GM23338 (cell line): ENCODE results near the gene RABL3. TPM values are rescaled to one million over a fixed set of nuclear protein-coding genes. Genes with fewer than 3 reads are reported as not detected.

Experiments
- ATAC-seq: fragments of 200-7000 bp; cut with Tn5 transposase; 3 replicates; pipeline ENCODE4 v1.9.1; 2020
- DNase-seq: peaks from one replicate; pipeline ENCODE4 v3.0.0-alpha.2; 2015; ENCODE audit warnings: low spot score
- H2AFZ ChIP-seq: fragments of 200-600 bp; sonication (generic); 2 replicates; pipeline ENCODE4 v1.8.0; 2016; ENCODE audit warnings: antibody characterized with exemption, mild to moderate bottlenecking, moderate library complexity
- H3F3A ChIP-seq: fragments of 200-600 bp; sonication (generic); replicated peaks from 2 replicates; pipeline ENCODE4 v1.8.0; 2017; ENCODE audit warnings: antibody characterized with exemption, mixed run types, low read depth
- H3K27ac ChIP-seq: fragments of 200-600 bp; sonication (generic); 2 replicates; pipeline ENCODE4 v1.6.1; 2016; ENCODE audit warnings: low read depth
- H3K27me3 ChIP-seq: fragments of 200-600 bp; sonication (generic); 2 replicates; pipeline ENCODE4 v1.8.0; 2016; ENCODE audit warnings: mild to moderate bottlenecking, mixed run types, moderate library complexity; ENCODE audit not compliant: insufficient read depth
- H3K36me3 ChIP-seq: fragments of 200-600 bp; sonication (generic); 2 replicates; pipeline ENCODE4 v1.8.0; 2016; ENCODE audit warnings: mild to moderate bottlenecking; ENCODE audit not compliant: insufficient read depth
- H3K4me1 ChIP-seq: fragments of 200-600 bp; sonication (generic); 2 replicates; pipeline ENCODE4 v1.8.0; 2016; ENCODE audit warnings: mild to moderate bottlenecking, moderate library complexity; ENCODE audit not compliant: insufficient read depth
- H3K4me2 ChIP-seq: fragments of 200-600 bp; sonication (generic); 2 replicates; pipeline ENCODE4 v1.7.1; 2017; ENCODE audit warnings: mixed run types
- H3K4me3 ChIP-seq: fragments of 200-600 bp; sonication (generic); 2 replicates; pipeline ENCODE4 v1.6.1; 2016; ENCODE audit warnings: mixed run types
- H3K79me2 ChIP-seq: fragments of 200-600 bp; sonication (generic); replicated peaks from 2 replicates; pipeline ENCODE4 v1.8.0; 2017; ENCODE audit warnings: mild to moderate bottlenecking; ENCODE audit not compliant: insufficient read depth
- H3K9me2 ChIP-seq: fragments of 200-600 bp; sonication (generic); 2 replicates; pipeline ENCODE4 v1.8.0; 2017; ENCODE audit not compliant: insufficient read depth
- H4K20me1 ChIP-seq: fragments of 200-600 bp; sonication (generic); replicated peaks from 2 replicates; pipeline ENCODE4 v1.8.0; 2017; ENCODE audit warnings: mild to moderate bottlenecking; ENCODE audit not compliant: insufficient read depth
- H3K27ac Mint-ChIP-seq: 2 replicates; pipeline ENCODE4 v1.8.0; 2020; ENCODE audit warnings: inconsistent platforms, mild to moderate bottlenecking, moderate library complexity, mixed read lengths
- H3K27me3 Mint-ChIP-seq: 3 replicates; pipeline ENCODE4 v1.8.0; 2022; ENCODE audit warnings: low read depth, mild to moderate bottlenecking, moderate library complexity, mixed read lengths, inconsistent platforms; ENCODE audit not compliant: insufficient read depth, poor library complexity
- H3K36me3 Mint-ChIP-seq: 3 replicates; pipeline ENCODE4 v1.8.0; 2021; ENCODE audit warnings: low read depth, mild to moderate bottlenecking, inconsistent platforms, moderate library complexity, mixed read lengths
- H3K4me1 Mint-ChIP-seq: 3 replicates; pipeline ENCODE4 v1.8.0; 2020; ENCODE audit warnings: mild to moderate bottlenecking, inconsistent platforms, mixed read lengths
- H3K4me3 Mint-ChIP-seq: 3 replicates; pipeline ENCODE4 v1.8.0; 2021; ENCODE audit warnings: moderate library complexity, mild to moderate bottlenecking, inconsistent platforms, mixed read lengths
- H3K9me3 Mint-ChIP-seq: 3 replicates; pipeline ENCODE4 v1.8.0; 2020; ENCODE audit warnings: moderate library complexity, mild to moderate bottlenecking, inconsistent platforms, mixed read lengths
- CREB1 ChIP-seq: fragments of 250-450 bp; sonication (Bioruptor Pico); IDR thresholded peaks from 2 replicates; pipeline ENCODE4 v1.5.0; 2020; ENCODE audit warnings: low read depth, mild to moderate bottlenecking, moderate library complexity
- CTCF ChIP-seq, 2 experiments: fragments of 200-600 bp in 1 of 2; sonication (generic) in 1 of 2; conservative IDR thresholded peaks; 2 replicates each; pipeline versions ENCODE4 v1.5.1 to v1.6.1; 2016 to 2017; ENCODE audit warnings: antibody characterized with exemption in 2 of 2, low read depth in 2 of 2, mild to moderate bottlenecking in 2 of 2, moderate library complexity in 1 of 2
- ETS1 ChIP-seq: IDR thresholded peaks from 2 replicates; pipeline ENCODE4 v1.6.1; 2016; ENCODE audit warnings: antibody characterized with exemption
- EZH2 ChIP-seq: fragments of 200-600 bp; sonication (generic); IDR thresholded peaks from one replicate; pipeline ENCODE4 v1.8.0; 2017; ENCODE audit warnings: antibody characterized with exemption, mild to moderate bottlenecking, low read depth; ENCODE audit not compliant: unreplicated experiment
- EZH2phosphoT487 ChIP-seq: fragments of 200-600 bp; sonication (generic); IDR thresholded peaks from one replicate; pipeline ENCODE4 v1.8.1; 2018; ENCODE audit warnings: antibody characterized with exemption; ENCODE audit not compliant: unreplicated experiment
- JUNB ChIP-seq: IDR thresholded peaks from one replicate; pipeline ENCODE4 v1.6.1; 2016; ENCODE audit warnings: antibody characterized with exemption; ENCODE audit not compliant: unreplicated experiment
- NANOG ChIP-seq: IDR thresholded peaks from 2 replicates; pipeline ENCODE4 v1.6.1; 2016; ENCODE audit warnings: antibody characterized with exemption, borderline replicate concordance
- POLR2AphosphoS5 ChIP-seq: IDR thresholded peaks from 2 replicates; pipeline ENCODE4 v1.6.1; 2016; ENCODE audit warnings: antibody characterized with exemption, low read depth
- REST ChIP-seq: IDR thresholded peaks from one replicate; pipeline ENCODE4 v1.6.1; 2018; ENCODE audit warnings: antibody characterized with exemption; ENCODE audit not compliant: unreplicated experiment
- STAT1 ChIP-seq: IDR thresholded peaks from one replicate; pipeline ENCODE4 v1.6.1; 2016; ENCODE audit warnings: antibody characterized with exemption; ENCODE audit not compliant: unreplicated experiment
- ZNF114 ChIP-seq: fragments of 250-450 bp; sonication (Bioruptor Pico); IDR thresholded peaks from 2 replicates; pipeline ENCODE4 v1.5.0; 2020; ENCODE audit warnings: mild to moderate bottlenecking, moderate library complexity
- ZNF331 ChIP-seq: fragments of 250-450 bp; sonication (Bioruptor Pico); IDR thresholded peaks from 2 replicates; pipeline ENCODE4 v1.5.0; 2020; ENCODE audit warnings: low read depth, mild to moderate bottlenecking, moderate library complexity
- long read RNA-seq: library from polyadenylated mRNA; unstranded; transcript quantifications from one replicate; pipeline ENCODE4 v2.0.0, GENCODE V29; 2020; ENCODE audit not compliant: unreplicated experiment
- polyA plus RNA-seq: library from polyadenylated mRNA; unstranded; fragments of >200 nt; fragmentation: Nextera tagmentation; extraction: Ambion mirVana; gene quantifications from 2 replicates; pipeline ENCODE4 v1.2.1, GENCODE V29; 2016
- total RNA-seq: library from RNA; depleted of rRNA; stranded (reverse); fragments of >200 nt; shearing (Covaris generic); gene quantifications from 2 replicates; pipeline ENCODE4 v1.2.3, GENCODE V29; 2014; rRNA removed

Gene RABL3
- 9.8 and 13.1 TPM in 2 replicates for total RNA-seq
- 7.8 and 8.5 TPM in 2 replicates for polyA plus RNA-seq
- long read RNA-seq, transcript RABL3-201 (8 exons, 3,883 nt): major isoform, 9 of 11 reads
- long read RNA-seq, partial matches to known transcripts: 0 of 11 reads
- long read RNA-seq, other reads (novel, unspliced or antisense): 1 of 11 reads

- H3K27me3 Mint-ChIP-seq: peaks cover 14% of the 10 kb centered on the region
Observed at GRCh38 chr3:120742198-120742848, at the start of gene RABL3, which contains the start of gene GTF2E1. TSS of gene RABL3 (minus strand) at chr3:120742516. CDS start at chr3:120742507, 9 bp downstream. TSS of gene GTF2E1 (plus strand) at chr3:120742744. CDS start at chr3:120750553, 7,809 bp downstream.

GRCh38 chr3:120791913-120792312, 49.6 kb upstream of the RABL3 start:
- Histone ChIP-seq H3K4me2 (no peak overlapping the region), H3K27me3 (no peaks in the 10 kb centered on the region), H3K9me2 (no peaks in the 10 kb centered on the region), H4K20me1 (no peaks in the 10 kb centered on the region), H3K27ac (no peak overlapping the region), H3K4me3 (no peak overlapping the region), H3K36me3 (no peaks in the 10 kb centered on the region), H3K4me1 (peaks cover 13% of the 10 kb centered on the region), H2AFZ (no peak overlapping the region), H3F3A (no peaks in the 10 kb centered on the region), H3K79me2 (no peaks in the 10 kb centered on the region)
- H3K4me1 Mint-ChIP-seq: peaks cover 41% of the 10 kb centered on the region
- DNase-seq (no peak), ATAC-seq (no peak)
- no peaks in the 10 kb centered on the region for H3K9me3 Mint-ChIP-seq
- no peaks in the 10 kb centered on the region for H3K36me3 Mint-ChIP-seq
- no peak overlapping the region for H3K4me3 Mint-ChIP-seq
- H3K27me3 Mint-ChIP-seq: no peaks in the 10 kb centered on the region
- no peak overlapping the region; the same call in 1 of the 2 replicates for H3K27ac Mint-ChIP-seq
- TF ChIP-seq CREB1 (no peak), JUNB (no peak), EZH2 (no peak), CTCF (conservative IDR thresholded peaks at IDR 0.05; ENCODE audit: low read depth in 2 of 2) (no peak), POLR2AphosphoS5 (no peak), REST (no peak), EZH2phosphoT487 (no peak), NANOG (no peak), ETS1 (no peak), STAT1 (no peak)

More at GRCh38 chr3:120742198-120742848, at the start of gene RABL3, which contains the start of gene GTF2E1:
- Histone ChIP-seq H3K27ac (peak within 1 kb of the TSS; percentile 83), H3K4me2 (peak within 1 kb of the TSS; percentile 99), H2AFZ (no peak within 1 kb of the TSS), H4K20me1 (peaks cover 5% of the 10 kb centered on the region; the same call in 1 of the 2 replicates), H3K4me3 (peak within 1 kb of the TSS; percentile 75), H3K79me2 (peaks cover 46% of the 10 kb centered on the region), H3F3A (no peaks in the 10 kb centered on the region), H3K9me2 (0 out of 2 replicates have a peak, but pooled peaks cover 4% of the 10 kb centered on the region), H3K27me3 (no peaks in the 10 kb centered on the region), H3K4me1 (peaks cover 16% of the 10 kb centered on the region), H3K36me3 (peaks cover 6% of the 10 kb centered on the region; the same call in 1 of the 2 replicates)
- TF ChIP-seq NANOG: no peak
- TF ChIP-seq ZNF114 (CRISPR knock-in tag): no peak
- TF ChIP-seq ZNF331 (CRISPR knock-in tag): no peak
- peak; percentile 85 for TF ChIP-seq POLR2AphosphoS5
- TF ChIP-seq STAT1: no peak
- TF ChIP-seq EZH2phosphoT487: no peak
- TF ChIP-seq CREB1: peak; percentile 95
- TF ChIP-seq ETS1: peak; percentile 85
- ATAC-seq (peak; percentile 98), DNase-seq (peak; percentile 100)
- H3K27ac Mint-ChIP-seq: peak within 1 kb of the TSS; percentile 92
- peak within 1 kb of the TSS; percentile 85 for H3K4me3 Mint-ChIP-seq
- peaks cover 24% of the 10 kb centered on the region for H3K4me1 Mint-ChIP-seq
- peaks cover 33% of the 10 kb centered on the region for H3K9me3 Mint-ChIP-seq
- H3K36me3 Mint-ChIP-seq: peaks cover 60% of the 10 kb centered on the region
